ENCODE data around the gene VWA5B1. TPM values are rescaled to one million over a fixed set of nuclear protein-coding genes. Genes with fewer than 3 reads are reported as not detected.

The VWA5B1 gene
- total and polyA plus RNA-seq, 2 of the 8 experiments (the other 6 are each of a cell fraction or from before 2014, with no cell fraction given), result 0.54 to 2.3 TPM

GRCh38 chr1:20349561-20349960 lies 58.9 kb downstream of the VWA5B1 start:
- ChIA-PET POLR2A (ENCODE audit: partially characterized antibody) (no interaction called here), CTCF (ENCODE audit: partially characterized antibody) (interaction anchor here (0.9 to 3.4 kb wide), 4 partner anchors 9 to 145 kb away, joined by 3 to 18 read pairs (median 10); no protein-coding TSS in a partner anchor)
- WGBS, 2 experiments (ENCODE audit: extremely low coverage in 1 of 2, insufficient coverage in 1 of 2, insufficient read length in 1 of 2, insufficient replicate concordance in 2 of 2, low coverage in 1 of 2, low lambda C conversion rate in 2 of 2, missing lambda C conversion rate in 1 of 2), result 98% methylated on average over 5 of the region's 5 CpGs; no CpG with 5 or more reads in 1 of the 2 experiments
- H3K9me3 ChIP-seq (ENCODE audit: insufficient read depth in 2 of 2, low read depth in 1 of 2, low read length in 1 of 2), result no peaks in the 10 kb centered on the region
- DNase-seq (ENCODE audit: low read depth in 1 of 2, low spot score in 2 of 2) (no peak), FAIRE-seq (no peak)
- no peaks in the 10 kb centered on the region; a peak in 1 of 7 replicates for H3K27me3 ChIP-seq (replicated peaks in 1 of 4; ENCODE audit: control insufficient read depth in 3 of 4, extremely low read depth in 1 of 4, insufficient read depth in 3 of 4, low read length in 3 of 4)
- no peak overlapping the region for H2BK120ac ChIP-seq (replicated peaks; ENCODE audit: low read depth, low read length)
- no peaks in the 10 kb centered on the region for H3K36me3 ChIP-seq (ENCODE audit: control insufficient read depth in 2 of 4, insufficient read depth in 4 of 4, low read length in 3 of 4)
- H3K56ac ChIP-seq (replicated peaks; ENCODE audit: insufficient read length, low read depth, low read length), result no peak overlapping the region
- no peak overlapping the region for H3K27ac ChIP-seq (ENCODE audit: low read depth, low read length)
- H3K4ac ChIP-seq (replicated peaks; ENCODE audit: insufficient read length, low read depth, low read length), result no peak overlapping the region
- H2BK15ac ChIP-seq (ENCODE audit: low read length), result no peak overlapping the region
- H3K14ac ChIP-seq (ENCODE audit: insufficient read length), result no peak overlapping the region
- H2BK5ac ChIP-seq (ENCODE audit: low read depth, low read length), result no peak overlapping the region
- H3K4me2 ChIP-seq (ENCODE audit: insufficient read depth in 1 of 2, low read depth in 2 of 2, low read length in 2 of 2), result no peak overlapping the region
- H2BK12ac ChIP-seq (ENCODE audit: low read depth, low read length), result no peak overlapping the region
- H3K79me1 ChIP-seq (ENCODE audit: low read depth, low read length), result no peaks in the 10 kb centered on the region
- peaks cover 0 to 2% (median 0%) of the 10 kb centered on the region in 4 experiments; a peak in 1 of 7 replicates for H3K4me1 ChIP-seq (replicated peaks in 1 of 4; ENCODE audit: control insufficient read depth in 3 of 4, insufficient read depth in 4 of 4, low read length in 3 of 4)
- no peaks in the 10 kb centered on the region for H3K79me2 ChIP-seq (ENCODE audit: control insufficient read depth in 1 of 2, insufficient read depth in 2 of 2, low read length in 2 of 2)
- H4K8ac ChIP-seq (ENCODE audit: extremely low read depth, insufficient read depth, low read length), result no peak overlapping the region
- no peak overlapping the region for H2BK20ac ChIP-seq (ENCODE audit: low read length)
- TF ChIP-seq TAF1 (IDR thresholded peaks at IDR 0.05; ENCODE audit: low read depth, low read length) (no peak), POU5F1 (IDR thresholded peaks at IDR 0.05; ENCODE audit: low read depth, low read length) (no peak), SIX5 (IDR thresholded peaks at IDR 0.05; ENCODE audit: low read depth, low read length) (no peak)
- H4K91ac ChIP-seq (replicated peaks; ENCODE audit: insufficient read length, low read length), result no peak overlapping the region
- no peak overlapping the region for H2AK5ac ChIP-seq (ENCODE audit: low read depth, low read length)
- H3K4me3 ChIP-seq (ENCODE audit: extremely low read depth in 1 of 4, insufficient read depth in 2 of 4, low read depth in 3 of 4, low read length in 4 of 4), result no peak overlapping the region
- H4K5ac ChIP-seq (ENCODE audit: insufficient read length, low read depth, low read length), result no peak overlapping the region
- peaks cover 0 to 2% of the 10 kb centered on the region in 2 experiments for H4K20me1 ChIP-seq (replicated peaks in 1 of 2; ENCODE audit: control insufficient read depth in 1 of 2, insufficient read depth in 2 of 2, low read length in 2 of 2)
- H3K23me2 ChIP-seq (ENCODE audit: low read depth, low read length), result no peaks in the 10 kb centered on the region
- H3K9ac ChIP-seq (replicated peaks in 1 of 4; ENCODE audit: extremely low read depth in 1 of 4, low read depth in 3 of 4, low read length in 3 of 4), result no peak overlapping the region
- H3K23ac ChIP-seq (ENCODE audit: insufficient read length), result no peak overlapping the region
- no peak overlapping the region for H3K18ac ChIP-seq (ENCODE audit: extremely low read depth, low read length)
- H2AFZ ChIP-seq (ENCODE audit: low read length), result no peak overlapping the region

Data from H1 (cell line).